ENCODE results near the gene TRPM1. TPM values are rescaled to one million over a fixed set of nuclear protein-coding genes. Genes with fewer than 3 reads are reported as not detected.

TRPM1 gene
- total RNA-seq, 1 donor from 2014 or later, result not detected

DNA sequence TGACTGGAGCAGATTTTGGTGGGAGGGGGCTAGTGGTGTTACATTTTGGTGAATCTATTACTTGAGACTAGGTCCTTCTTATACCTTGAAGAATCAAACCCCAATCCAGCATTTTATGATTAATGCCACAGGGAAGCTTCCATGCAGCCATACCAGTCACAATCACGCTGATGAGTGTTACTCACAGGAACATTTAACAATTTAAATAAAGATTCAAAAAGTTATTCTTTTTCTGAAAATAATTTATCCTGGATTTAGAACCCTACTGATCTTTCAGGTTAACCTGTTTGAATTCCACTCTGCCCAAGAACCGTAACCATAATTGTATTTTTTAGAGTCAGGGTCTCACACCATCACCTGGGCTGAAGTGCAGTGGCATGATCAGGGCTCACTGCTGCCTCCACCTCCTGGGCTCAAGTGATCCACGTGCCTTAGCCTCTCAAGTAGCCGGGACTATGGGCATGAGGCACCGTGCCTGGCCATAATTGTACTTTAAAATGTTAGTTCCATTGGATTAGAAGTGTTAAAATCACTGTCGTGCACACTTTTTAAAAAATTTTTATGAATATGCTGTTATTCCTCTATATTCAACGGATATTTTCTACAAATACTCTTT is 109.2 kb downstream of the TRPM1 start:
- TF ChIP-seq, protein P1, sequence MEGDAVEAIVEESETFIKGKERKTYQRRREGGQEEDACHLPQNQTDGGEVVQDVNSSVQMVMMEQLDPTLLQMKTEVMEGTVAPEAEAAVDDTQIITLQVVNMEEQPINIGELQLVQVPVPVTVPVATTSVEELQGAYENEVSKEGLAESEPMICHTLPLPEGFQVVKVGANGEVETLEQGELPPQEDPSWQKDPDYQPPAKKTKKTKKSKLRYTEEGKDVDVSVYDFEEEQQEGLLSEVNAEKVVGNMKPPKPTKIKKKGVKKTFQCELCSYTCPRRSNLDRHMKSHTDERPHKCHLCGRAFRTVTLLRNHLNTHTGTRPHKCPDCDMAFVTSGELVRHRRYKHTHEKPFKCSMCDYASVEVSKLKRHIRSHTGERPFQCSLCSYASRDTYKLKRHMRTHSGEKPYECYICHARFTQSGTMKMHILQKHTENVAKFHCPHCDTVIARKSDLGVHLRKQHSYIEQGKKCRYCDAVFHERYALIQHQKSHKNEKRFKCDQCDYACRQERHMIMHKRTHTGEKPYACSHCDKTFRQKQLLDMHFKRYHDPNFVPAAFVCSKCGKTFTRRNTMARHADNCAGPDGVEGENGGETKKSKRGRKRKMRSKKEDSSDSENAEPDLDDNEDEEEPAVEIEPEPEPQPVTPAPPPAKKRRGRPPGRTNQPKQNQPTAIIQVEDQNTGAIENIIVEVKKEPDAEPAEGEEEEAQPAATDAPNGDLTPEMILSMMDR (IDR thresholded peaks at IDR 0.05; ENCODE audit: insufficient read depth, low read length, poor library complexity, severe bottlenecking), result no peak
- H3K27me3 ChIP-seq (ENCODE audit: control insufficient read depth, insufficient read depth, low read length), result no peaks in the 10 kb centered on the region
- H3K36me3 ChIP-seq (ENCODE audit: control insufficient read depth, insufficient read depth, low read length), result no peaks in the 10 kb centered on the region
- DNase-seq (ENCODE audit: low read depth), result no peak
- H3K4me3 ChIP-seq (ENCODE audit: low read depth, low read length), result peak overlapping the region; percentile 97

DNA sequence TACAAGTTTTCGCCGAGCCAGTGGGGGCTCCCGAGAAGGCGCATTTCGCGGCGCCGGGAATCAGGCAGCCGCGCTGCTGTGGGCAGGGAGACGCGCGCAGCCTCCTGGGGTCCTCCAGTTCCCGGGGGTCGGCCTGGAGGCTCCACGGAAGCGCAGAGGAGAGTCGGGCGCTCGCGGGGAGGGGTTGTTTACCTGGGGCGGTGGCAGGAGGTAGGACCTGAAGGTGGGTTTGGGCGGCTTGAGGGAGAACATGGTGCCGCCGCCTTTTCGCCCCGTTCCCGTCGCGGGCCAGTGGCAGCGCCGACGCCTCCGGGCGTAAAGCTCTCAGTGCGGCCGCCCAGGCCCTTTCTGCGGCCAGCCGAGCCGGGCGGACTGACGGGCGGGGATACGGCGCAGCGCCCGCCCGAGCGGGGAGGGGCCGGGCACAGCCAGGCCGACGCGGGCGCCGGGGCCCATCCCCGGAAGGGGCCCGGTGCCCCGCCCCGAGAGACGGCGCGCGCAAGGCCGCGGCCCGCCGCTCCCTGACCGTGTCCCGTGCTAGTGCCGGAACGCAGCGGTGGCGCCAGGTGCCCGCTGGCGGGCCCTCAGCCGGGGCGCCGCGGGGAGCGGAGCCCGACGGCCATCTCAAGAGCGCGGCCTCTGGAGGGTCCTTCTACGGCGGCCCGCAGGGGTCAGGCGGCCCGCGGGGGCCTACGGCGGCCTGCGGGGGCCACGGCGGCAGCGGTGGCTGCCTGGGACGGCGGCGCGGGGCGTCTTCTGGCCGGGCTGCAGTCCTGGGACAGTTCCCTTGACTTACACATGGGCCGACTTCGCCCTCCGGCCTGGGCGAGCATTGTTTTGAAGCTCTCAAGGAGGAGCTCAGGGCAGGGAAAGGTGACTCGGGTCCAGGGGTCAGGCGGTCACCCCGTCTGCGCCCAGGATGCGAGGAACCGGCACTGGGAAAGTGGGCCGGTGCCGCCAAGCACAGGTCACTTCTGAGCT is 110.0 kb downstream of the TRPM1 start, which contains the start of gene MTMR10:
MTMR10 (minus strand) TSS at position 374 of the 981 bp plus-strand sequence; CDS start at position 252, 122 bp downstream.
- Histone ChIP-seq H3K4me3 (ENCODE audit: low read depth, low read length) (peak within 1 kb of the TSS; percentile 97), H3K36me3 (ENCODE audit: control insufficient read depth, insufficient read depth, low read length) (no peaks in the 10 kb centered on the region), H3K27me3 (ENCODE audit: control insufficient read depth, insufficient read depth, low read length) (no peaks in the 10 kb centered on the region)
- TF ChIP-seq, protein P1 (IDR thresholded peaks at IDR 0.05; ENCODE audit: insufficient read depth, low read length, poor library complexity, severe bottlenecking), result no peak
- no peak for DNase-seq (ENCODE audit: low read depth)

DNA sequence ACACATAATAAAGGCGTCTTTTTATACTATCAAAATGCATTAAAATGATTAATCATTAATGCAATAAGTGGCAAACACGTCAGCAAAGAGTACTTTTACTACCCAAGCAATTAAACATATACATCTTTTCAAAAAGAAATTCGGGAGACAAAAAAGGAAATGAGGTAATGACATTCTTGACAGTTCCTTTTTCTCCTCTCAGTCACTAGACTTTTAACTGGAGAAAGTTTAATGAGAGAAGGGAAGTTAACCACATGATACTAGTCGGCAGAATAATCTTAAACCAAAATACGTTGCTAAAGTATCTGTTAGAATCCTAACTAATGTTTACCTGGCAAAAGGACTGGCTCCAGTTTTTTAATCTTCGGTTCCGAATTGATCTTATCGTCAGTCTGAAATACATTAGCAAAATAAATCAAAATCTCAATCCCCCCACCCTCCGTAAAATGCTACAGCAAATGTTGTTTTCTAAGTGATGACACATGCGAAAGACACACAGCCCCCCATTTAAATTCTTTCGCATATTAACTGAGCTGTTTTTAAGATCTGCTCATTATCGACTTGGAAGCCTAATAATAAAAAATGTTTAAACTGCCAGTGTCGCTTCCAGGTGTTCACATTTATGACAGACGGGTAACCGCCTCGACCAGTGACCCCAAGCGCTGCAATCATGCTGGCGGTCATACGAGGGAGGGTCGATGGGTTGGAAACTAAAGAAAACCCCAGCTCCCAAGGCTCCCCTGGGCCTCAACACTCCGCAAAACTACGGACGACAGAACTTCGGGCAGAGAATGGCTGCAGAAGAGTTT is 110.9 kb downstream of the TRPM1 start:
- H3K36me3 ChIP-seq (ENCODE audit: control insufficient read depth, insufficient read depth, low read length), result no peaks in the 10 kb centered on the region
- no peaks in the 10 kb centered on the region for H3K27me3 ChIP-seq (ENCODE audit: control insufficient read depth, insufficient read depth, low read length)
- peak overlapping the region; percentile 97 for H3K4me3 ChIP-seq (ENCODE audit: low read depth, low read length)
- TF ChIP-seq, protein P1 (IDR thresholded peaks at IDR 0.05; ENCODE audit: insufficient read depth, low read length, poor library complexity, severe bottlenecking), result no peak
- DNase-seq (ENCODE audit: low read depth), result no peak

DNA sequence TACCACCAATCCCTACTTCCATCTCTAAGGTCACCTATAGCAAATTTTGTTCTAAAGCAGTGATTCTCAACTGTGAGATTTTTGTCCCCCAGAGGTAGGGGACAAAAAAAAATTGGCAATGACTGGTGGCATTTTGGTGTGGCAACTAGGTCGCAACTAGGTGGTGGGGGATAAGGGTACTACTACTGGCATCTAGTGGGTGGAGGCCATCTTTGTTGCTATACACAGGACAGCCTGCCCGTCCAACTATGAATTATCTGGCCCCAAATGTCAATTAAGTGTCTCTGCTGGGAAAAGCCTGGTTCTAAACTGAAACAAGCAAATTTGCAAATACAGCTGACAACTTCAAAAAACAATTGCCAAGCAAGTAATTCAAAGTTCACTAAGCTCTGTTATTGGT is 111.5 kb downstream of the TRPM1 start:
- DNase-seq (ENCODE audit: low read depth), result no peak
- H3K4me3 ChIP-seq (ENCODE audit: low read depth, low read length), result peak overlapping the region; percentile 97
- TF ChIP-seq, protein P1 (IDR thresholded peaks at IDR 0.05; ENCODE audit: insufficient read depth, low read length, poor library complexity, severe bottlenecking), result no peak
- no peaks in the 10 kb centered on the region for H3K36me3 ChIP-seq (ENCODE audit: control insufficient read depth, insufficient read depth, low read length)
- H3K27me3 ChIP-seq (ENCODE audit: control insufficient read depth, insufficient read depth, low read length), result no peaks in the 10 kb centered on the region

DNA sequence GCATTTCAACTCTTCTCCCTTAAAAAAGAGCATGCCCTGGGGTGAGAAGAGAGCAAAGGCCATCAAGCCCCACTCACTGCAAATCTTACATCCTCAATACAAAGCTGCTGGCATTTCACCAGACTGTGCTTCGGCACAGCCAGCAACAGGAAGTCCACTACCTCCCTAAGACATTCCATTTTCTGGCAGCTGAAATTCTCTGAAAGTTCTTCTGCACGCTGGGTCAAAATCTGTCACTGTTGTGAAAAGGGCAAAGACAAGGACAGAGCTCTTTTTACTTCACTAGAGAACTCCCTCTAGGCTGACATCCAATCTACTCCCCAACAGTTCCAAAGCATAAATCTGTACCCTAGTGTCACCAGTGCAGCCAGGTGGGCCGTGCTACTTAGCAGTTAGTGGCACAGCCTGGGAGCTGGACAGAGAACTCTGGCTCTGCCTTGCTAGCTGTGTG is 116.4 kb downstream of the TRPM1 start:
- H3K27me3 ChIP-seq (ENCODE audit: control insufficient read depth, insufficient read depth, low read length), result no peaks in the 10 kb centered on the region
- H3K36me3 ChIP-seq (ENCODE audit: control insufficient read depth, insufficient read depth, low read length), result no peaks in the 10 kb centered on the region
- TF ChIP-seq, protein P1 (IDR thresholded peaks at IDR 0.05; ENCODE audit: insufficient read depth, low read length, poor library complexity, severe bottlenecking), result no peak
- H3K4me3 ChIP-seq (ENCODE audit: low read depth, low read length), result no peak overlapping the region
- DNase-seq (ENCODE audit: low read depth), result no peak

Measured in kidney epithelial cell (primary cell).